ENCODE data around the gene CAMK1D. TPM values are rescaled to one million over a fixed set of nuclear protein-coding genes. Genes with fewer than 3 reads are reported as not detected.
A peak's percentile ranks its signal among the peaks of the same experiment; 100 is the strongest.

Gene CAMK1D
- total and polyA plus RNA-seq, 10 of the 15 experiments (the other 5 are each of a cell fraction or from before 2014, with no cell fraction given), result 2.1 to 35.5 (median 14.7) TPM

DNA sequence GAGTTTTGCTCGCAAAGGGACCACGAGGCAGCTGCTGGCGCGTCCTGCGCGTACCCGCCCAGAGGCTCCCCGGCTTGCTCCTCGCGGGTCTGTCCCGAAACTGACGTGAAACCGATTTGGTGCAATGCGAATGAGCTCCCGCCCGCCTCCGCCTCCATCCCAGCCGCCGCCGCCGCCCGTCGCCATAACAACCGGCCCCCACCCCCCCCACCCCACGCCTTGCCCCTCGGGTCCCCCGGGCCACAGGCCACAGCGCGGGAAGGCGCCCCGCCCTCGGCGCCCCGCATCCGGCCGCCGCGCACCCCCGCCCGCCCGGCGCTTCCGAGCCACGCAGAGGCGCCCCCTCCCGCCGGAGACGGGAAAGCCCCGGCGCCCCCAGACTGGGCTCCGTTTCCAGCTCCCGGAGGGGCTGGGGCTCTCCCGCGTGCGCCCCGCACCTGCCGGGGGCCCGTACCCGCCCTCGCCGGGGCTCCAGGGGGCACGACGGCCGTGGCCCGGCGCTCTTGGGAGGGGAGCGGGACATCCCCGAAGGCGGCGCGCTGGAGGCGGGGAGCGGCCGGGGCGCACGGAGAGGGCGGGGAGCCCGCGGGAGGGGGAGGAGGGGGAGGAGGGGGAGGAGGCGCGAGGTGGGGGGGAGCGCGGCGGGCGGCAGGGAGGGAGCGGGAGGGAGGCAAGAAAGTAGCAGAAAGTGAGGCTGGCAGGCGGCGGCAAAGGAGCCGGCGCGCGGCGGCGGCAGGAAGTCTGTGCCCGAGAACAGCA is at the start of gene CAMK1D (continued):
- TF ChIP-seq HDAC2 (IDR thresholded peaks at IDR 0.05), result no peak
- TF ChIP-seq IKZF1 (conservative IDR thresholded peaks at IDR 0.05), result peak; percentile 45; the same call in 1 of the 2 replicates
- TF ChIP-seq, protein P1, sequence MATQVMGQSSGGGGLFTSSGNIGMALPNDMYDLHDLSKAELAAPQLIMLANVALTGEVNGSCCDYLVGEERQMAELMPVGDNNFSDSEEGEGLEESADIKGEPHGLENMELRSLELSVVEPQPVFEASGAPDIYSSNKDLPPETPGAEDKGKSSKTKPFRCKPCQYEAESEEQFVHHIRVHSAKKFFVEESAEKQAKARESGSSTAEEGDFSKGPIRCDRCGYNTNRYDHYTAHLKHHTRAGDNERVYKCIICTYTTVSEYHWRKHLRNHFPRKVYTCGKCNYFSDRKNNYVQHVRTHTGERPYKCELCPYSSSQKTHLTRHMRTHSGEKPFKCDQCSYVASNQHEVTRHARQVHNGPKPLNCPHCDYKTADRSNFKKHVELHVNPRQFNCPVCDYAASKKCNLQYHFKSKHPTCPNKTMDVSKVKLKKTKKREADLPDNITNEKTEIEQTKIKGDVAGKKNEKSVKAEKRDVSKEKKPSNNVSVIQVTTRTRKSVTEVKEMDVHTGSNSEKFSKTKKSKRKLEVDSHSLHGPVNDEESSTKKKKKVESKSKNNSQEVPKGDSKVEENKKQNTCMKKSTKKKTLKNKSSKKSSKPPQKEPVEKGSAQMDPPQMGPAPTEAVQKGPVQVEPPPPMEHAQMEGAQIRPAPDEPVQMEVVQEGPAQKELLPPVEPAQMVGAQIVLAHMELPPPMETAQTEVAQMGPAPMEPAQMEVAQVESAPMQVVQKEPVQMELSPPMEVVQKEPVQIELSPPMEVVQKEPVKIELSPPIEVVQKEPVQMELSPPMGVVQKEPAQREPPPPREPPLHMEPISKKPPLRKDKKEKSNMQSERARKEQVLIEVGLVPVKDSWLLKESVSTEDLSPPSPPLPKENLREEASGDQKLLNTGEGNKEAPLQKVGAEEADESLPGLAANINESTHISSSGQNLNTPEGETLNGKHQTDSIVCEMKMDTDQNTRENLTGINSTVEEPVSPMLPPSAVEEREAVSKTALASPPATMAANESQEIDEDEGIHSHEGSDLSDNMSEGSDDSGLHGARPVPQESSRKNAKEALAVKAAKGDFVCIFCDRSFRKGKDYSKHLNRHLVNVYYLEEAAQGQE (IDR thresholded peaks at IDR 0.05; ENCODE audit: low read depth, low read length), result no peak
- 0 out of 2 replicates have a peak, but pooled peaks have one; percentile 29 for TF ChIP-seq RUNX3 (IDR thresholded peaks at IDR 0.05; ENCODE audit: low read length)
- TF ChIP-seq CHD4 (IDR thresholded peaks at IDR 0.05), result no peak
- no peak for TF ChIP-seq FOXK2 (IDR thresholded peaks at IDR 0.05)
- TF ChIP-seq ZNF24 (IDR thresholded peaks at IDR 0.05), result no peak
- no peak for TF ChIP-seq TCF7 (IDR thresholded peaks at IDR 0.05; ENCODE audit: borderline replicate concordance)
- TF ChIP-seq ZSCAN29 (IDR thresholded peaks at IDR 0.05), result 0 out of 2 replicates have a peak, but pooled peaks have one; percentile 24
- TF ChIP-seq ASH2L (IDR thresholded peaks at IDR 0.05; ENCODE audit: borderline replicate concordance, low read depth), result no peak
- no peak for TF ChIP-seq STAT1 (conservative IDR thresholded peaks at IDR 0.05)
- TF ChIP-seq, protein P2, sequence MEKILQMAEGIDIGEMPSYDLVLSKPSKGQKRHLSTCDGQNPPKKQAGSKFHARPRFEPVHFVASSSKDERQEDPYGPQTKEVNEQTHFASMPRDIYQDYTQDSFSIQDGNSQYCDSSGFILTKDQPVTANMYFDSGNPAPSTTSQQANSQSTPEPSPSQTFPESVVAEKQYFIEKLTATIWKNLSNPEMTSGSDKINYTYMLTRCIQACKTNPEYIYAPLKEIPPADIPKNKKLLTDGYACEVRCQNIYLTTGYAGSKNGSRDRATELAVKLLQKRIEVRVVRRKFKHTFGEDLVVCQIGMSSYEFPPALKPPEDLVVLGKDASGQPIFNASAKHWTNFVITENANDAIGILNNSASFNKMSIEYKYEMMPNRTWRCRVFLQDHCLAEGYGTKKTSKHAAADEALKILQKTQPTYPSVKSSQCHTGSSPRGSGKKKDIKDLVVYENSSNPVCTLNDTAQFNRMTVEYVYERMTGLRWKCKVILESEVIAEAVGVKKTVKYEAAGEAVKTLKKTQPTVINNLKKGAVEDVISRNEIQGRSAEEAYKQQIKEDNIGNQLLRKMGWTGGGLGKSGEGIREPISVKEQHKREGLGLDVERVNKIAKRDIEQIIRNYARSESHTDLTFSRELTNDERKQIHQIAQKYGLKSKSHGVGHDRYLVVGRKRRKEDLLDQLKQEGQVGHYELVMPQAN (conservative IDR thresholded peaks at IDR 0.05), result peak; percentile 28; the same call in 1 of the 2 replicates
- 0 out of 2 replicates have a peak, but pooled peaks have one; percentile 1 for TF ChIP-seq TBL1XR1 (IDR thresholded peaks at IDR 0.05; ENCODE audit: low read depth, low read length)
- TF ChIP-seq, protein P3, sequence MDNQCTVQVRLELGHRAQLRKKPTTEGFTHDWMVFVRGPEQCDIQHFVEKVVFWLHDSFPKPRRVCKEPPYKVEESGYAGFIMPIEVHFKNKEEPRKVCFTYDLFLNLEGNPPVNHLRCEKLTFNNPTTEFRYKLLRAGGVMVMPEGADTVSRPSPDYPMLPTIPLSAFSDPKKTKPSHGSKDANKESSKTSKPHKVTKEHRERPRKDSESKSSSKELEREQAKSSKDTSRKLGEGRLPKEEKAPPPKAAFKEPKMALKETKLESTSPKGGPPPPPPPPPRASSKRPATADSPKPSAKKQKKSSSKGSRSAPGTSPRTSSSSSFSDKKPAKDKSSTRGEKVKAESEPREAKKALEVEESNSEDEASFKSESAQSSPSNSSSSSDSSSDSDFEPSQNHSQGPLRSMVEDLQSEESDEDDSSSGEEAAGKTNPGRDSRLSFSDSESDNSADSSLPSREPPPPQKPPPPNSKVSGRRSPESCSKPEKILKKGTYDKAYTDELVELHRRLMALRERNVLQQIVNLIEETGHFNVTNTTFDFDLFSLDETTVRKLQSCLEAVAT (IDR thresholded peaks at IDR 0.05), result no peak
- TF ChIP-seq HCFC1 (IDR thresholded peaks at IDR 0.05; ENCODE audit: low read length), result no peak
- TF ChIP-seq ZNF217 (IDR thresholded peaks at IDR 0.05), result peak; percentile 36; the same call in 1 of the 2 replicates
- peak; percentile 11; the same call in 1 of the 2 replicates for TF ChIP-seq RAD21 (IDR thresholded peaks at IDR 0.05; ENCODE audit: insufficient read depth, low read depth, low read length)
- TF ChIP-seq, protein P4, sequence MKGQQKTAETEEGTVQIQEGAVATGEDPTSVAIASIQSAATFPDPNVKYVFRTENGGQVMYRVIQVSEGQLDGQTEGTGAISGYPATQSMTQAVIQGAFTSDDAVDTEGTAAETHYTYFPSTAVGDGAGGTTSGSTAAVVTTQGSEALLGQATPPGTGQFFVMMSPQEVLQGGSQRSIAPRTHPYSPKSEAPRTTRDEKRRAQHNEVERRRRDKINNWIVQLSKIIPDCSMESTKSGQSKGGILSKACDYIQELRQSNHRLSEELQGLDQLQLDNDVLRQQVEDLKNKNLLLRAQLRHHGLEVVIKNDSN (IDR thresholded peaks at IDR 0.05; ENCODE audit: borderline replicate concordance, extremely low read length, insufficient read depth, low read depth, low read length), result no peak
- no peak for TF ChIP-seq FOXM1 (IDR thresholded peaks at IDR 0.05; ENCODE audit: low read depth, low read length)
- TF ChIP-seq SUPT20H (IDR thresholded peaks at IDR 0.05; ENCODE audit: borderline replicate concordance, control insufficient read depth, low read depth, low read length), result no peak
- TF ChIP-seq TCF3 (IDR thresholded peaks at IDR 0.05; ENCODE audit: borderline replicate concordance, insufficient read depth, low read depth, low read length), result no peak; the same call in none of the 2 replicates
- no peak for TF ChIP-seq BRCA1 (IDR thresholded peaks at IDR 0.05; ENCODE audit: low read depth, low read length)
- TF ChIP-seq RCOR1 (conservative IDR thresholded peaks at IDR 0.05; ENCODE audit: low read depth, low read length), result no peak
- TF ChIP-seq WRNIP1 (IDR thresholded peaks at IDR 0.05; ENCODE audit: borderline replicate concordance, low read depth, low read length), result no peak

Data from GM12878 (cell line).